Measurements from ENCODE around the gene ZC2HC1C. TPM values are rescaled to one million over a fixed set of nuclear protein-coding genes. Genes with fewer than 3 reads are reported as not detected.

ZC2HC1C gene
- total and polyA plus RNA-seq, 2 of the 13 experiments (the other 11 are each of a cell fraction or from before 2014, with no cell fraction given) = 3.3 to 3.5 TPM

DNA sequence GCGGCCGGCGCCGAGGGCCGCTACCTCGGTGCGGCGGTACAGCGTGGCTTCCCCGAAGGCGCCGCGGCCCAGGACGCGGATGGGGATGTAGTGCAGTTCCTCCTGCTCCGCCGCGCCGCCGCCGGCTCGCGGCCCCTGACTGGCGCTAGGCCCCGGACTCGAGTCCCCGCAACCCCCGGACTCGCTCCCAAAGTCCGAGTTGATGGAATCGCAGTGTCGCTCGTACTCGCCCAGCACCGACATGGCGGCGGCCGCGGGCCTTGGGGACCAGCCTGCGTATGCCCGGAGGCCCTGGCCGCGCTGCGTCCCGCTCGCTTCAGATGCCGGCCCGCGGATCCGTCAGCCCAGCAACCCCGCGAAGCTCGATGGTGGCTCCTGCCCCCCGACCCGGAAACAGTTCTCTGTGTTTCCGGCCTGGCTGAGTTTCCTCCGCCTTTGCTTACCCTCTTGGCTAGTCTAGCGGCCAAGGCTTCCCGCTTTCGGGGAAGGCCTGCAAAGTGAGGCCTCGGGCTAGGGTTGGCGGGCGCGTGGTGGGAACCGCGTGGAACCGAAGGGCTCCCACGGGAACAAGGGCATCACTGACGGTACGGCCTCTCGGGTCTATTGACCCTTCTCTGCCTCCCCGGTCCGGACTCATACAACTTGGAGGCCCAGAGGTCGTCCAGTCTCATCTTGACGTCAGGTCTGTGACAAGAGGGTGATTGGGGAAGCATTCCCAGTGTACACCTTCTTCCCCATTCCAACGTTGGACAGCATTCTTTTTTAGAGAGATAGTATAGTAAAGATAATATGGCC is 57.4 kb downstream of the ZC2HC1C start, which contains the start of gene NEK9 (continued):
- TF ChIP-seq NR2F1 (CRISPR knock-in tag; IDR thresholded peaks at IDR 0.05) (0 out of 4 replicates have a peak, but pooled peaks of 1 of the 2 experiments have one; percentile 41), CEBPG (CRISPR knock-in tag; IDR thresholded peaks at IDR 0.05) (0 out of 2 replicates have a peak, but pooled peaks have one; percentile 23), ONECUT2 (CRISPR knock-in tag; IDR thresholded peaks at IDR 0.05) (no peak), ELF4 (CRISPR knock-in tag; IDR thresholded peaks at IDR 0.05; ENCODE audit: borderline replicate concordance) (peak; percentile 77), ZNF773 (CRISPR knock-in tag; IDR thresholded peaks at IDR 0.05; ENCODE audit: borderline replicate concordance) (peak; percentile 58; the same call in 1 of the 2 replicates), ZNF232 (CRISPR knock-in tag; IDR thresholded peaks at IDR 0.05; ENCODE audit: borderline replicate concordance) (peak; percentile 75; the same call in 1 of the 2 replicates), ZNF749 (CRISPR knock-in tag; IDR thresholded peaks at IDR 0.05; ENCODE audit: borderline replicate concordance) (0 out of 2 replicates have a peak, but pooled peaks have one; percentile 22), XBP1 (CRISPR knock-in tag; IDR thresholded peaks at IDR 0.05) (no peak), BCL6 (CRISPR knock-in tag; IDR thresholded peaks at IDR 0.05) (peak; percentile 44), TRIM24 (CRISPR knock-in tag; IDR thresholded peaks at IDR 0.05) (no peak), ZNF569 (CRISPR knock-in tag; IDR thresholded peaks at IDR 0.05; ENCODE audit: borderline replicate concordance) (no peak), SP5 (CRISPR knock-in tag; IDR thresholded peaks at IDR 0.05; ENCODE audit: borderline replicate concordance, low read depth) (peak; percentile 16; the same call in 1 of the 2 replicates), PPARG (CRISPR knock-in tag; conservative IDR thresholded peaks at IDR 0.05) (no peak; the same call in 1 of the 2 replicates), HOXA9 (CRISPR knock-in tag; IDR thresholded peaks at IDR 0.05; ENCODE audit: borderline replicate concordance) (no peak)
- TF ChIP-seq, protein P1, sequence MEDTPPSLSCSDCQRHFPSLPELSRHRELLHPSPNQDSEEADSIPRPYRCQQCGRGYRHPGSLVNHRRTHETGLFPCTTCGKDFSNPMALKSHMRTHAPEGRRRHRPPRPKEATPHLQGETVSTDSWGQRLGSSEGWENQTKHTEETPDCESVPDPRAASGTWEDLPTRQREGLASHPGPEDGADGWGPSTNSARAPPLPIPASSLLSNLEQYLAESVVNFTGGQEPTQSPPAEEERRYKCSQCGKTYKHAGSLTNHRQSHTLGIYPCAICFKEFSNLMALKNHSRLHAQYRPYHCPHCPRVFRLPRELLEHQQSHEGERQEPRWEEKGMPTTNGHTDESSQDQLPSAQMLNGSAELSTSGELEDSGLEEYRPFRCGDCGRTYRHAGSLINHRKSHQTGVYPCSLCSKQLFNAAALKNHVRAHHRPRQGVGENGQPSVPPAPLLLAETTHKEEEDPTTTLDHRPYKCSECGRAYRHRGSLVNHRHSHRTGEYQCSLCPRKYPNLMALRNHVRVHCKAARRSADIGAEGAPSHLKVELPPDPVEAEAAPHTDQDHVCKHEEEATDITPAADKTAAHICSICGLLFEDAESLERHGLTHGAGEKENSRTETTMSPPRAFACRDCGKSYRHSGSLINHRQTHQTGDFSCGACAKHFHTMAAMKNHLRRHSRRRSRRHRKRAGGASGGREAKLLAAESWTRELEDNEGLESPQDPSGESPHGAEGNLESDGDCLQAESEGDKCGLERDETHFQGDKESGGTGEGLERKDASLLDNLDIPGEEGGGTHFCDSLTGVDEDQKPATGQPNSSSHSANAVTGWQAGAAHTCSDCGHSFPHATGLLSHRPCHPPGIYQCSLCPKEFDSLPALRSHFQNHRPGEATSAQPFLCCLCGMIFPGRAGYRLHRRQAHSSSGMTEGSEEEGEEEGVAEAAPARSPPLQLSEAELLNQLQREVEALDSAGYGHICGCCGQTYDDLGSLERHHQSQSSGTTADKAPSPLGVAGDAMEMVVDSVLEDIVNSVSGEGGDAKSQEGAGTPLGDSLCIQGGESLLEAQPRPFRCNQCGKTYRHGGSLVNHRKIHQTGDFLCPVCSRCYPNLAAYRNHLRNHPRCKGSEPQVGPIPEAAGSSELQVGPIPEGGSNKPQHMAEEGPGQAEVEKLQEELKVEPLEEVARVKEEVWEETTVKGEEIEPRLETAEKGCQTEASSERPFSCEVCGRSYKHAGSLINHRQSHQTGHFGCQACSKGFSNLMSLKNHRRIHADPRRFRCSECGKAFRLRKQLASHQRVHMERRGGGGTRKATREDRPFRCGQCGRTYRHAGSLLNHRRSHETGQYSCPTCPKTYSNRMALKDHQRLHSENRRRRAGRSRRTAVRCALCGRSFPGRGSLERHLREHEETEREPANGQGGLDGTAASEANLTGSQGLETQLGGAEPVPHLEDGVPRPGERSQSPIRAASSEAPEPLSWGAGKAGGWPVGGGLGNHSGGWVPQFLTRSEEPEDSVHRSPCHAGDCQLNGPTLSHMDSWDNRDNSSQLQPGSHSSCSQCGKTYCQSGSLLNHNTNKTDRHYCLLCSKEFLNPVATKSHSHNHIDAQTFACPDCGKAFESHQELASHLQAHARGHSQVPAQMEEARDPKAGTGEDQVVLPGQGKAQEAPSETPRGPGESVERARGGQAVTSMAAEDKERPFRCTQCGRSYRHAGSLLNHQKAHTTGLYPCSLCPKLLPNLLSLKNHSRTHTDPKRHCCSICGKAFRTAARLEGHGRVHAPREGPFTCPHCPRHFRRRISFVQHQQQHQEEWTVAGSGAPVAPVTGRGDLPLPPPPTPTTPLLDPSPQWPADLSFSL (CRISPR knock-in tag; IDR thresholded peaks at IDR 0.05) = no peak
- TF ChIP-seq, protein P2, sequence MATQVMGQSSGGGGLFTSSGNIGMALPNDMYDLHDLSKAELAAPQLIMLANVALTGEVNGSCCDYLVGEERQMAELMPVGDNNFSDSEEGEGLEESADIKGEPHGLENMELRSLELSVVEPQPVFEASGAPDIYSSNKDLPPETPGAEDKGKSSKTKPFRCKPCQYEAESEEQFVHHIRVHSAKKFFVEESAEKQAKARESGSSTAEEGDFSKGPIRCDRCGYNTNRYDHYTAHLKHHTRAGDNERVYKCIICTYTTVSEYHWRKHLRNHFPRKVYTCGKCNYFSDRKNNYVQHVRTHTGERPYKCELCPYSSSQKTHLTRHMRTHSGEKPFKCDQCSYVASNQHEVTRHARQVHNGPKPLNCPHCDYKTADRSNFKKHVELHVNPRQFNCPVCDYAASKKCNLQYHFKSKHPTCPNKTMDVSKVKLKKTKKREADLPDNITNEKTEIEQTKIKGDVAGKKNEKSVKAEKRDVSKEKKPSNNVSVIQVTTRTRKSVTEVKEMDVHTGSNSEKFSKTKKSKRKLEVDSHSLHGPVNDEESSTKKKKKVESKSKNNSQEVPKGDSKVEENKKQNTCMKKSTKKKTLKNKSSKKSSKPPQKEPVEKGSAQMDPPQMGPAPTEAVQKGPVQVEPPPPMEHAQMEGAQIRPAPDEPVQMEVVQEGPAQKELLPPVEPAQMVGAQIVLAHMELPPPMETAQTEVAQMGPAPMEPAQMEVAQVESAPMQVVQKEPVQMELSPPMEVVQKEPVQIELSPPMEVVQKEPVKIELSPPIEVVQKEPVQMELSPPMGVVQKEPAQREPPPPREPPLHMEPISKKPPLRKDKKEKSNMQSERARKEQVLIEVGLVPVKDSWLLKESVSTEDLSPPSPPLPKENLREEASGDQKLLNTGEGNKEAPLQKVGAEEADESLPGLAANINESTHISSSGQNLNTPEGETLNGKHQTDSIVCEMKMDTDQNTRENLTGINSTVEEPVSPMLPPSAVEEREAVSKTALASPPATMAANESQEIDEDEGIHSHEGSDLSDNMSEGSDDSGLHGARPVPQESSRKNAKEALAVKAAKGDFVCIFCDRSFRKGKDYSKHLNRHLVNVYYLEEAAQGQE (IDR thresholded peaks at IDR 0.05; ENCODE audit: borderline replicate concordance in 1 of 2, low read depth in 1 of 2, low read length in 2 of 2) = peak in 1 of 2 experiments; percentile 17; a peak in 1 of 4 replicates
- TF ChIP-seq, protein P3, sequence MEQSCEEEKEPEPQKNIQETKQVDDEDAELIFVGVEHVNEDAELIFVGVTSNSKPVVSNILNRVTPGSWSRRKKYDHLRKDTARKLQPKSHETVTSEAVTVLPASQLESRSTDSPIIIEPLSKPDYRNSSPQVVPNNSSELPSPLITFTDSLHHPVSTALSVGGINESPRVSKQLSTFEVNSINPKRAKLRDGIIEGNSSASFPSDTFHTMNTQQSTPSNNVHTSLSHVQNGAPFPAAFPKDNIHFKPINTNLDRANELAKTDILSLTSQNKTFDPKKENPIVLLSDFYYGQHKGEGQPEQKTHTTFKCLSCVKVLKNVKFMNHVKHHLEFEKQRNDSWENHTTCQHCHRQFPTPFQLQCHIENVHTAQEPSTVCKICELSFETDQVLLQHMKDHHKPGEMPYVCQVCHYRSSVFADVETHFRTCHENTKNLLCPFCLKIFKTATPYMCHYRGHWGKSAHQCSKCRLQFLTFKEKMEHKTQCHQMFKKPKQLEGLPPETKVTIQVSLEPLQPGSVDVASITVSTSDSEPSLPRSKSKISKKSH (CRISPR knock-in tag; IDR thresholded peaks at IDR 0.05; ENCODE audit: borderline replicate concordance) = no peak
